WTC11 (cell line): ENCODE results near the gene NUP214. TPM values are rescaled to one million over a fixed set of nuclear protein-coding genes. Genes with fewer than 3 reads are reported as not detected.

Experiments used
- AFF4 ChIP-seq: sonication (generic); formaldehyde crosslinking; IDR thresholded peaks from 2 replicates; pipeline ENCODE4 v1.8.1; 2023; ENCODE audit warnings: mild to moderate bottlenecking, missing genetic modification reagents, borderline replicate concordance
- CBFB ChIP-seq: sonication (generic); formaldehyde crosslinking; IDR thresholded peaks from 2 replicates; pipeline ENCODE4 v1.8.1; 2022; ENCODE audit warnings: mild to moderate bottlenecking, low read depth, missing genetic modification reagents
- E2F1 ChIP-seq: sonication (generic); formaldehyde crosslinking; IDR thresholded peaks from 2 replicates; pipeline ENCODE4 v1.8.0; 2022; ENCODE audit warnings: mild to moderate bottlenecking, missing genetic modification reagents
- E2F4 ChIP-seq: sonication (generic); formaldehyde crosslinking; IDR thresholded peaks from 2 replicates; pipeline ENCODE4 v1.8.1; 2022; ENCODE audit warnings: low read depth, mild to moderate bottlenecking, moderate library complexity, missing genetic modification reagents, borderline replicate concordance
- FOXJ3 ChIP-seq: sonication (generic); formaldehyde crosslinking; IDR thresholded peaks from 2 replicates; pipeline ENCODE4 v1.9.0; 2021; ENCODE audit warnings: missing genetic modification reagents, mild to moderate bottlenecking, borderline replicate concordance
- FOXP1 ChIP-seq: sonication (generic); formaldehyde crosslinking; IDR thresholded peaks from 2 replicates; pipeline ENCODE4 v1.8.0; 2022; ENCODE audit warnings: missing genetic modification reagents, mild to moderate bottlenecking, moderate library complexity, borderline replicate concordance
- GABPB1 ChIP-seq: sonication (generic); formaldehyde crosslinking; IDR thresholded peaks from 2 replicates; pipeline ENCODE4 v1.8.1; 2023; ENCODE audit warnings: mild to moderate bottlenecking, missing genetic modification reagents
- GRHL2 ChIP-seq: fragments of 250-450 bp; sonication (Bioruptor Pico); IDR thresholded peaks from 2 replicates; pipeline ENCODE4 v1.8.0; 2022; ENCODE audit warnings: mild to moderate bottlenecking, moderate library complexity; ENCODE audit not compliant: insufficient replicate concordance, severe bottlenecking
- HMGA2 ChIP-seq: fragments of 250-450 bp; sonication (Bioruptor Pico); IDR thresholded peaks from 2 replicates; pipeline ENCODE4 v1.4.0; 2021; ENCODE audit warnings: mild to moderate bottlenecking, moderate library complexity
- HMGXB4 ChIP-seq: sonication (generic); formaldehyde crosslinking; IDR thresholded peaks from 2 replicates; pipeline ENCODE4 v1.8.1; 2023; ENCODE audit warnings: mild to moderate bottlenecking, moderate library complexity, missing genetic modification reagents
- MXD4 ChIP-seq: fragments of 250-450 bp; sonication (Bioruptor Pico); IDR thresholded peaks from 2 replicates; pipeline ENCODE4 v1.8.0; 2021; ENCODE audit warnings: mild to moderate bottlenecking, moderate library complexity, borderline replicate concordance
- NR1H2 ChIP-seq: sonication (generic); formaldehyde crosslinking; IDR thresholded peaks from 2 replicates; pipeline ENCODE4 v1.9.0; 2021; ENCODE audit warnings: mild to moderate bottlenecking, moderate library complexity, missing genetic modification reagents
- NR2C2 ChIP-seq: sonication (generic); formaldehyde crosslinking; IDR thresholded peaks from 2 replicates; pipeline ENCODE4 v1.8.0; 2022; ENCODE audit warnings: mild to moderate bottlenecking, missing genetic modification reagents
- OVOL2 ChIP-seq: fragments of 250-450 bp; sonication (Bioruptor Pico); IDR thresholded peaks from 2 replicates; pipeline ENCODE4 v1.9.0; 2021; ENCODE audit warnings: mild to moderate bottlenecking, borderline replicate concordance
- PRRX2 ChIP-seq: fragments of 250-450 bp; sonication (Bioruptor Pico); IDR thresholded peaks from 2 replicates; pipeline ENCODE4 v1.8.0; 2021; ENCODE audit warnings: mild to moderate bottlenecking
- RELA ChIP-seq: sonication (generic); formaldehyde crosslinking; IDR thresholded peaks from 2 replicates; pipeline ENCODE4 v1.8.1; 2022; ENCODE audit warnings: missing genetic modification reagents, mild to moderate bottlenecking, borderline replicate concordance
- SMAD3 ChIP-seq: sonication (generic); formaldehyde crosslinking; IDR thresholded peaks from 2 replicates; pipeline ENCODE4 v1.8.0; 2022; ENCODE audit warnings: missing genetic modification reagents, mild to moderate bottlenecking, borderline replicate concordance
- TCF7 ChIP-seq: sonication (generic); formaldehyde crosslinking; IDR thresholded peaks from 2 replicates; pipeline ENCODE4 v1.8.0; 2022; ENCODE audit warnings: mild to moderate bottlenecking, low read depth, missing genetic modification reagents, moderate library complexity
- TEAD1 ChIP-seq: sonication (generic); formaldehyde crosslinking; IDR thresholded peaks from 2 replicates; pipeline ENCODE4 v1.8.0; 2022; ENCODE audit warnings: mild to moderate bottlenecking, missing genetic modification reagents
- ZBTB21 ChIP-seq: sonication (generic); formaldehyde crosslinking; IDR thresholded peaks from 2 replicates; pipeline ENCODE4 v1.8.1; 2023; ENCODE audit warnings: mild to moderate bottlenecking, missing genetic modification reagents, borderline replicate concordance
- ZBTB43 ChIP-seq: sonication (generic); formaldehyde crosslinking; IDR thresholded peaks from 2 replicates; pipeline ENCODE4 v1.8.1; 2023; ENCODE audit warnings: mild to moderate bottlenecking, missing genetic modification reagents
- ZNF396 ChIP-seq: fragments of 250-450 bp; sonication (Bioruptor Pico); IDR thresholded peaks from 2 replicates; pipeline ENCODE4 v1.8.0; 2021; ENCODE audit warnings: mild to moderate bottlenecking, moderate library complexity, borderline replicate concordance
- ZNF512 ChIP-seq: sonication (generic); formaldehyde crosslinking; IDR thresholded peaks from 2 replicates; pipeline ENCODE4 v1.8.1; 2022; ENCODE audit warnings: missing genetic modification reagents, borderline replicate concordance
- ZSCAN18 ChIP-seq: fragments of 250-450 bp; sonication (Bioruptor Pico); IDR thresholded peaks from 2 replicates; pipeline ENCODE4 v2.1.2; 2022; ENCODE audit warnings: mild to moderate bottlenecking, moderate library complexity
- total RNA-seq: library from RNA; stranded (reverse); gene quantifications from 3 replicates; pipeline ENCODE4 v1.2.3, GENCODE V29; 2021
- TF ChIP-seq, protein P1 (sequence below): fragments of 250-450 bp; sonication (Bioruptor Pico); IDR thresholded peaks from 2 replicates; pipeline ENCODE4 v1.9.0; 2021; ENCODE audit warnings: mild to moderate bottlenecking

The NUP214 gene
- total RNA-seq, 1 experiment from 2014 or later = 41.8 TPM

GRCh38 chr9:131096269-131097125 lies 28.9 kb upstream of the NUP214 start, which contains the start of gene AIF1L (continued):
- TF ChIP-seq OVOL2 (CRISPR knock-in tag) (no peak), NR2C2 (CRISPR knock-in tag) (no peak), NR1H2 (CRISPR knock-in tag) (no peak), FOXP1 (CRISPR knock-in tag) (0 out of 2 replicates have a peak, but pooled peaks have one; percentile 63), HMGA2 (no peak), CBFB (CRISPR knock-in tag) (no peak), RELA (no peak), GABPB1 (CRISPR knock-in tag) (no peak), TCF7 (CRISPR knock-in tag) (no peak), GRHL2 (CRISPR knock-in tag) (no peak), ZBTB43 (peak; percentile 53; the same call in 1 of the 2 replicates), ZBTB21 (no peak), TEAD1 (peak; percentile 45; the same call in 1 of the 2 replicates), FOXJ3 (no peak), ZNF396 (CRISPR knock-in tag) (no peak), E2F4 (CRISPR knock-in tag) (no peak), E2F1 (CRISPR knock-in tag) (no peak), HMGXB4 (CRISPR knock-in tag) (peak; percentile 68; the same call in 1 of the 2 replicates), SMAD3 (CRISPR knock-in tag) (no peak), AFF4 (no peak), ZSCAN18 (CRISPR knock-in tag) (no peak), MXD4 (CRISPR knock-in tag) (no peak), PRRX2 (CRISPR knock-in tag) (no peak), ZNF512 (CRISPR knock-in tag) (no peak)
- TF ChIP-seq, protein P1, sequence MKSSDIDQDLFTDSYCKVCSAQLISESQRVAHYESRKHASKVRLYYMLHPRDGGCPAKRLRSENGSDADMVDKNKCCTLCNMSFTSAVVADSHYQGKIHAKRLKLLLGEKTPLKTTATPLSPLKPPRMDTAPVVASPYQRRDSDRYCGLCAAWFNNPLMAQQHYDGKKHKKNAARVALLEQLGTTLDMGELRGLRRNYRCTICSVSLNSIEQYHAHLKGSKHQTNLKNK (CRISPR knock-in tag) = no peak; the same call in 1 of the 2 replicates
